Stimulated activated naive B cell treated with anti-CD40 and anti-IgM and Interleukin-4, amounts not matched to agents 10 μg/mL and 1 μg/mL and 100 μg/mL, for 72 hours (primary cell): ENCODE measurements around the gene CKMT2.
"Not testable (repeated sequence)": the region's sequence is repeated elsewhere in the genome, so short reads cannot be mapped to it uniquely, and the experiment has no call there.

Experiments used
- ATAC-seq, 2 donors: fragments of 150-1000 bp; cut with Tn5 transposase; replicated peaks; 2 replicates each; pipeline ENCODE4 v1.10.0; 2021; ENCODE audit warnings: moderate library complexity in 1 of 2
- DNase-seq: peaks from one replicate; pipeline ENCODE4 v3.0.0; 2021
- H3K27ac Mint-ChIP-seq: one replicate; pipeline ENCODE4 v1.8.0; 2022; ENCODE audit warnings: mild to moderate bottlenecking, mixed read lengths
- H3K27me3 Mint-ChIP-seq, 2 donors: one replicate each; pipeline ENCODE4 v1.8.0; 2022; ENCODE audit warnings: mixed read lengths in 2 of 2
- H3K36me3 Mint-ChIP-seq, 2 donors: one replicate each; pipeline ENCODE4 v1.8.0; 2022; ENCODE audit warnings: mixed read lengths in 2 of 2, mild to moderate bottlenecking in 1 of 2
- H3K4me1 Mint-ChIP-seq, 2 donors: one replicate each; pipeline ENCODE4 v1.8.0; 2022; ENCODE audit warnings: mixed read lengths in 2 of 2, mild to moderate bottlenecking in 1 of 2
- H3K4me3 Mint-ChIP-seq, 2 donors: one replicate each; pipeline ENCODE4 v1.8.0; 2022; ENCODE audit warnings: mild to moderate bottlenecking in 2 of 2, mixed read lengths in 2 of 2, moderate library complexity in 1 of 2
- H3K9me3 Mint-ChIP-seq, 2 donors: one replicate each; pipeline ENCODE4 v1.8.0; 2022; ENCODE audit warnings: mixed read lengths in 2 of 2, mild to moderate bottlenecking in 1 of 2

Gene CKMT2

DNA sequence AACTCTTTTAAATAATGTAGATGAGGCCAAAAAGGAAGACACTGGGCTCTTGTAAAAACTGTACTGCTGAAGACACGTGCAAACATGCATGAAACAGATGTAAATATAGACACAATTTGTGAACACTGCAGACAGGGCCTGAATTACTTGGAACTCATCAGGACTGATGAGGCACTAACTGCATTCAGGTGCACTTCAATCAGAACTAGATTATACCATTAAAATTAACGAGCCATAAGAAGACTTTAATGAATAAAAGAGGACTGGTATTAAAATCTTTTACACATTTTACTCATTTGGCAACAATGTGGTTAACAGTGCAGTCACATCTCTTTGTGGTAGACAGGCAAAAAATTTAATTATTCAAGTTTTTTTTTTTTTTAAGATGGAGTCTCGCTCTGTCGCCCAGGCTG, 54.9 kb downstream of the CKMT2 start:
- DNase-seq = no peak
- H3K4me1 Mint-ChIP-seq = peaks cover 12 to 27% of the 10 kb centered on the region in 2 donors
- peak; percentile 52 to 64 for ATAC-seq
- H3K27ac Mint-ChIP-seq = no peak overlapping the region
- H3K27me3 Mint-ChIP-seq = no peaks in the 10 kb centered on the region
- H3K36me3 Mint-ChIP-seq = peaks cover 30 to 51% of the 10 kb centered on the region in 2 donors
- H3K4me3 Mint-ChIP-seq = no peak overlapping the region
- peaks cover 18 to 22% of the 10 kb centered on the region in 2 donors for H3K9me3 Mint-ChIP-seq

DNA sequence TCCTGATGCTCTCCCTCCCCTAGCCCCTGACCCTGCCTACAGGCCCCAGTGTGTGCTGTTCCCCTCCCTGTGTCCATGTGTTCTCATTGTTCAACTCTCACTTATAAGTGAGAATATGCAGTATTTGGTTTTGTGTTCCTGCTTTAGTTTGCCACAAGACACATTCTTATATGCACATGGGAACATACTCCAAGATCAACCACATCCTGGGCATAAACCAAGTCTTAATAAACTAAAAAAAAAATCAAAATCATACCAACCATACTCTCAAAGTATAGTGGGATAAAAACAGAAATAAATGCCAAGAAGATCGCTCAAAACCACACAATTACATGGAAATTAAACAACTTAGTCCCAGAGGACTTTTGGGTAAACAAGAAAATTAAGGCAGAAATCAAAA, 57.0 kb downstream of the CKMT2 start:
- Mint-ChIP-seq H3K27ac (no peak overlapping the region), H3K4me1 (peaks cover 12 to 33% of the 10 kb centered on the region in 2 donors), H3K9me3 (peaks cover 24 to 25% of the 10 kb centered on the region in 2 donors), H3K27me3 (no peaks in the 10 kb centered on the region), H3K36me3 (peaks cover 42 to 64% of the 10 kb centered on the region in 2 donors), H3K4me3 (no peak overlapping the region)
- ATAC-seq (no peak), DNase-seq (no peak)

DNA sequence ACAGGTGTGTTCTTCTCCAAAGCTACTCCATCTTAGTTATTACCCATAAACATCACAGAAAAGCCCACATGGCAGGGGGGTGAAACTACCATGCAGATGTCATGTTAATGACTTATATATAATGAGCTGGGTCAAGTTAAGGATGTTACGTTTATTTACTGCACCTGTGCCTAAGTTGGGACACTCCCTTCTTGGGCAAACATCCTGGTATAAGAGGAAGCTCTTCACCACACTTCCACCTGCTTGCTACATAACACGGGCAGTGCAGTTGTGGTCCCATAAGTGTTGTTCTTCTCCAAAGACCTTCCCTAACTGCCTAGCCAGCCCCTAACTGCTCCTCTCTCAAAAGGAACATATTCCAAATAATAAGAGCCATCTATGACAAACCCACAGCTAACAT, 59.0 kb downstream of the CKMT2 start:
- DNase-seq (no peak), ATAC-seq (peak; percentile 34 to 51)
- no peaks in the 10 kb centered on the region for H3K27me3 Mint-ChIP-seq
- peaks cover 40 to 58% of the 10 kb centered on the region in 2 donors for H3K36me3 Mint-ChIP-seq
- peaks cover 12 to 27% of the 10 kb centered on the region in 2 donors for H3K4me1 Mint-ChIP-seq
- H3K4me3 Mint-ChIP-seq = no peak overlapping the region
- peak overlapping the region; percentile 66 for H3K27ac Mint-ChIP-seq
- peaks cover 24 to 25% of the 10 kb centered on the region in 2 donors for H3K9me3 Mint-ChIP-seq

DNA sequence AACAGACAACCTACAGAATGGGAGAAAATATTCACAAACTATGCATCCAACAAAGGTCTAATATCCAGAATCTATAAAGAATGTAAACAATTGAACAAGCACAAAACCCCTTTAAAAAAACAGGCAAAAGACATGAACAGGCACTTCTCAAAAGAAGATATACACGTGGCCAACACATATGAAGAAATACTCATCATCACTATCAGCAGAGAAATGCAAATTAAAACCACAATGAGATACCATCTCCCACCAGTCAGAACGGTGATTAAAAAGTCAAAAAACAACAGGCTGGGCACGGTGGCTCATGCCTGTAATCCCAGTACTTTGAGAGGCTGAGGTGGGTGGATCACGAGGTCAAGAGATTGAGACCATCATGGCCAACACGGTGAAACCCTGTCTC, 60.9 kb downstream of the CKMT2 start:
- H3K4me1 Mint-ChIP-seq = peaks cover 14 to 27% of the 10 kb centered on the region in 2 donors

DNA sequence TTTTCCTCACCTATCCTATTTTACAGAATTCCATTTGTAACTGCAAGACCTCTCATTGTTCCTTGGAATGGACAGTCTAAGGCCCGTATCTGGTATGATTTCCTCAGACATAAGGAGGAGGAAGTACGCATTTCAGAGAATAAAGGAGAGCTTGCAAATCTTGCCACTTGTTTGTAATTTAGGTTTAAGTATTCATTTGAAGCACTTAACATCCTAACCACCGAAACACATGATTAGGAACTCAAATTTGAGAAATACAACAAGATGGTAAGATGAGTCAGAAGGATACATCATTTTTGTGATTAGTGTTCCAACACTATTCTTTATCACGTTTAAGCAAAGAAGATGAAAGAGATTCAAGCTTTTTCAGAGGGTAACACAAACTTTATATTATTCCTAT, 64.4 kb downstream of the CKMT2 start:
- H3K9me3 Mint-ChIP-seq = peaks cover 5 to 9% of the 10 kb centered on the region in 2 donors
- ATAC-seq (no peak), DNase-seq (no peak)
- peaks cover 17 to 32% of the 10 kb centered on the region in 2 donors for H3K36me3 Mint-ChIP-seq
- peaks cover 13 to 22% of the 10 kb centered on the region in 2 donors for H3K4me1 Mint-ChIP-seq
- no peaks in the 10 kb centered on the region for H3K27me3 Mint-ChIP-seq
- H3K4me3 Mint-ChIP-seq = no peak overlapping the region
- H3K27ac Mint-ChIP-seq = no peak overlapping the region

More for the DNA sequence above, 60.9 kb downstream of the CKMT2 start:
- not testable (repeated sequence) for H3K4me3 Mint-ChIP-seq, DNase-seq, ATAC-seq, H3K27ac Mint-ChIP-seq, H3K27me3 Mint-ChIP-seq
- peaks cover 40 to 65% of the 10 kb centered on the region in 2 donors for H3K36me3 Mint-ChIP-seq
- peaks cover 24 to 25% of the 10 kb centered on the region in 2 donors for H3K9me3 Mint-ChIP-seq

DNA sequence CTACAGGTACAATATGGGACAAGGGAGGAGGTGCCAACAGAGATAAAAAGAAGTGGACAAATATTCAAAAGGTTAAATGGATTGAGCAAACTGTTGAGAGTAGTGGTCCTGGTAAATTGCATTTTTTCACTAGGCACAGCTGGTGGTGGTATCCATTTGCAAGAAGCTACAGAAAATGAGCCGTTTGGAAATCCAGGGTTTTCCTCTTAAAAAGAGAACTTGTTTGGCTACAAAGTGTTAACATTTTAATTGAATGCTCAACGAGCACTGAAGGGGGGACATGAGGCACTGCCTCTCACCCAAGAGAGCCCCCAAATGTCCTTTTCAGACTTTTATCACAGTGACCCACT, 67.8 kb downstream of the CKMT2 start:
- H3K36me3 Mint-ChIP-seq = peaks cover 10 to 15% of the 10 kb centered on the region in 2 donors
- peak overlapping the region; percentile 96 for H3K27ac Mint-ChIP-seq
- H3K4me1 Mint-ChIP-seq = peaks cover 19 to 38% of the 10 kb centered on the region in 2 donors
- no peaks in the 10 kb centered on the region for H3K27me3 Mint-ChIP-seq
- no peak for DNase-seq
- no peak for ATAC-seq
- H3K4me3 Mint-ChIP-seq = peak overlapping the region; percentile 93
- no peaks in the 10 kb centered on the region for H3K9me3 Mint-ChIP-seq

DNA sequence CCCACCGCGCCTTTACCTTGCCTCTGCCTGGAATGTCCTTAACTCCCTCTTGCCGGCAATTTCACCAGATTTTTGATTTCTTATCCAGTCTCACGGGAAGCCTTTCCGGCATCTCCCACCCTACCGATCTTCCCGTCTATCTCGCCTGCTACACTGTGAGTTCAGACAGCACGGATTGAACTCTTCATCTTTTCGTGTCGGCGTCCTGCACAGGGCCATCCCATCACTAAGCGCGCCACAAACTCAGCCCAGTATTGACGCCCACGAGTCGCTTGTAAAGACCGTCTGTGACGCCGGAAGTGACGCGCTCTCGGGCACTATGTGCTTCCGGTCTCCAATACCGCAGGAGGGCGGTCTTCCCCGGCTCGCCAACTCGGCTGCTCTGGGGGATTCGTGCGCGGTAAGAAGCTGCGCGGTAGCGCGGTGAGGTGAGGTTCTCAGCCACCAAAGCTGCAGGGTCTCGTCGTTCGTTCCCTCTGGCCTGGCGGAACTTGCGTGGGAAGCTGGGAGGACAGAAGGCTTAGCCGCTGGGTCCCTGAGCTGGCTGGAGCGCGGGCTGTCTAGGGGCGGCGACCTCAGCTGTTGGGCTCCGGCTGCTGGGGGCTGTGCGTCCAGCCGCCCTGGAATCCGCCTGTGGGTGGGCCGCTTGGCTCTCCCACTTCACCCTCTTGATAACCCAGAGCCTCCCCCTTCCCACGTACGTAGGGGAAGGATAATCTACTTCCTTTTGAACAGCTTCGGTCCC, 68.3 kb downstream of the CKMT2 start, which contains the start of gene ZCCHC9:
Gene ZCCHC9, plus strand, starts transcription at position 317 of the 745 bp plus-strand sequence. CDS start 3,171 bp downstream, outside the sequence.
- no peaks in the 10 kb centered on the region for H3K9me3 Mint-ChIP-seq
- H3K4me3 Mint-ChIP-seq = peak within 1 kb of the TSS; percentile 93
- DNase-seq (peak; percentile 89), ATAC-seq (peak; percentile 97 to 98)
- peak within 1 kb of the TSS; percentile 96 for H3K27ac Mint-ChIP-seq
- H3K36me3 Mint-ChIP-seq = peaks cover 10 to 15% of the 10 kb centered on the region in 2 donors
- no peaks in the 10 kb centered on the region for H3K27me3 Mint-ChIP-seq
- peaks cover 19 to 38% of the 10 kb centered on the region in 2 donors for H3K4me1 Mint-ChIP-seq

DNA sequence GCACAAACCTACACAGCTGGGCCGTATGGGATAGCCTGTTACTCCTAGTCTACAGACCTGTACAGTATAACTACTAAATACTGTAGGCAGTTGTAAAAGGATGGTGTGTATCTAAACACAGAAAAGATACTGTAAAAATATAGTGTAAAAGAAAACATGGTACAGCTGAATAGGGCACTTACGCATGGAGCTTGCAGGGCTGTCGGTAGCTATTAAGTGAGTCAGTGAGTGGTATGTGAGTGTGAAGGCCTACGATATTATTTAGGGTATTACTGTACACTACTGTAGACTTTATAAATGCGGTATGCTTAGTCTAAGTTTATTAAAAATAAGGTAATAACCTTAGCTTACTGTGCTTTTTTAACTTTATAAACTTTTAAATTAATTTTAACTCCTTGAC, 69.5 kb downstream of the CKMT2 start:
- no peak for ATAC-seq
- H3K4me1 Mint-ChIP-seq = peaks cover 19 to 38% of the 10 kb centered on the region in 2 donors
- peak overlapping the region; percentile 96 for H3K27ac Mint-ChIP-seq
- no peaks in the 10 kb centered on the region for H3K9me3 Mint-ChIP-seq
- peak overlapping the region; percentile 93 for H3K4me3 Mint-ChIP-seq
- peaks cover 10 to 11% of the 10 kb centered on the region in 2 donors for H3K36me3 Mint-ChIP-seq
- DNase-seq = no peak
- no peaks in the 10 kb centered on the region for H3K27me3 Mint-ChIP-seq

DNA sequence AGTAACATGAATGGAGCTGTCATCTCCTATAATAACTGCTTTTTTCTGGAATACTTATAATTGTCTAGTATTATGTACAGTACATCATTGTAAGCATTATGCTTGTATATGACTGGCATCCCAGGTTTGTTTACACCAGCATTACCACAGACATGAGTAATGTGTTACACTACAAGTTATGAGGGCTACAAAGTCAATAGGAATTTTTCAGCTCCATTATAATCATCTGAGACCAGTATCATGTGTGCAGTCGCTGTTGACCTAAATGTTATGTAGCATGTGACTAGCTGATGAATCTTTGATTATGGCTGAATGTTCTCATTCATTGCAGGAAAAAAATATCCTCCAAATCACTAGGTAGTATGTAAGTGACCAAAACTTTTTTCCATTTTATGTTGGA, 70.4 kb downstream of the CKMT2 start:
- Mint-ChIP-seq H3K27ac (no peak overlapping the region), H3K4me1 (peaks cover 18 to 38% of the 10 kb centered on the region in 2 donors), H3K27me3 (no peaks in the 10 kb centered on the region), H3K36me3 (peaks cover 8 to 10% of the 10 kb centered on the region in 2 donors), H3K4me3 (no peak overlapping the region), H3K9me3 (no peaks in the 10 kb centered on the region)
- DNase-seq (no peak), ATAC-seq (no peak)

DNA sequence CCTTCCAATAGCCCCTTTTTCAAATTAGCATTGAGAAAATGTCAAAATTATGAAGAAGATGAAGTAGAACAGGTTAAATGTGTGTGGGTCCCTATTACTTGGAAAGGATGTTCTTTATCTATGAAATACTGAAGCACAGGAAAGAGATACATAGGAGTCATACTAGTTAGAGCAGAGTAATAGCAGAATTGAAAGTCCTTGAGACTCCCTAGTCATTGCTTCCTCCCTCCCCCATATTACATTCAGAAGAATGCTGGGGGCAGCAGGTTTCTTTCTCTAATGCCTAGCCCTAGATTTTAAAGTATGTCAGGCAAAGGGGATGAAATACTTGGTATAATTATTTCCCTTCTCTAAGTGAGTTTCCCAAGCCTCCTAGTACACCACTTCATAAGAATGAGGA, 72.7 kb downstream of the CKMT2 start:
- Mint-ChIP-seq H3K9me3 (no peaks in the 10 kb centered on the region), H3K4me1 (peaks cover 6 to 21% of the 10 kb centered on the region in 2 donors), H3K27ac (no peak overlapping the region), H3K27me3 (no peaks in the 10 kb centered on the region), H3K36me3 (peaks cover 8 to 16% of the 10 kb centered on the region in 2 donors), H3K4me3 (no peak overlapping the region)
- DNase-seq (no peak), ATAC-seq (no peak)

DNA sequence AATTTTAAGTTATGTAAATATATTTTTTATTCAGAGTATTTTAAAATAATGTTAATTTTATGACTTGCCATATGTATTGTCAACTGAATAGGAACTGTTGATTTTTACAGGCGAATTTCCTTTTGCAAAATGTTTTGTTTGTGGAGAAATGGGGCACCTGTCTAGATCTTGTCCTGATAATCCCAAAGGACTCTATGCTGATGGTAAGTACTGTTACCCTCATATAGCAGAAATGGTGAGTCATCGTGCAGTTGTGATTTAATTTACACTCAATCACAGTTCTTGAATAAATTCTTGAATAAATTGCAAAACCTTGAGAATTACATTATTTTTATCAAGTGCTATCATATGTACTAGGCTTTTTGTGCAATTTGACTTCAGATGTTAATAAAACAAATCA, 75.7 kb downstream of the CKMT2 start:
- DNase-seq = no peak
- H3K36me3 Mint-ChIP-seq = peaks cover 14 to 24% of the 10 kb centered on the region in 2 donors
- no peak for ATAC-seq

DNA sequence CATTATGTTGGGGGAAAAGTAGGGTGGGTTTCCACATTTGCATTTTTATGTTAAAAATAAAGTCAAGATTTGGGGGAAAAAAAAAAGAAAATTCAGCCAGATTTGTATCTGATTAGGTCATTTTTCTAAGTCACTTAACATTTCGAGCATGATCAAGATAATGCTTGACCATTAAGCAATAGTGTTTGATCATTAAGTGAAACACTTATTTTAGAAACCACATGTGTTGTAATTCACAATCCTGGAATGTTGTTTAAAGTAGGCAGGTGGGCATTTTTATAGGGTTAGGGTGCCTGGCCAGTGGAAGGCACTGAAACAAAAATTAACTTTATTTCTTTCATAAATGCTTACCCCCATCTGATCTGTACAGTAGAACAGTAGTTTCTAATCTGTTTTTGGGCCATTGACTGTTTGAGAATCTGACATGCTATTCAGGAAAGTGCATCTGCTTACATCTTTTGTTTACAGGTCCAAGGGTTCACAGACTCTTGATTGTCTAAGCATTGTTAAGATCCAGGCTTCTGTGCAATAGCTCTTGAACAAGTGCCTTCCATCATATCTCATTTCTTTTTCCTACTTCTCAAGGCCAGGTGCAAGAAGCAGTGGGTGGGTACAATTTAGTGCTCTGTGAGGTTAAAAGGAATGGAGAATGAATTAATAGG, 77.4 kb downstream of the CKMT2 start:
- no peaks in the 10 kb centered on the region for H3K9me3 Mint-ChIP-seq
- no peaks in the 10 kb centered on the region for H3K27me3 Mint-ChIP-seq
- H3K27ac Mint-ChIP-seq = no peak overlapping the region
- ATAC-seq (no peak), DNase-seq (no peak)
- H3K4me3 Mint-ChIP-seq = no peak overlapping the region
- peaks cover 0 to 3% of the 10 kb centered on the region in 2 donors for H3K4me1 Mint-ChIP-seq
- peaks cover 18 to 22% of the 10 kb centered on the region in 2 donors for H3K36me3 Mint-ChIP-seq

More for the DNA sequence above, 75.7 kb downstream of the CKMT2 start:
- Mint-ChIP-seq H3K27ac (no peak overlapping the region), H3K27me3 (no peaks in the 10 kb centered on the region), H3K4me3 (no peak overlapping the region), H3K4me1 (peaks cover 4 to 12% of the 10 kb centered on the region in 2 donors), H3K9me3 (no peaks in the 10 kb centered on the region)

DNA sequence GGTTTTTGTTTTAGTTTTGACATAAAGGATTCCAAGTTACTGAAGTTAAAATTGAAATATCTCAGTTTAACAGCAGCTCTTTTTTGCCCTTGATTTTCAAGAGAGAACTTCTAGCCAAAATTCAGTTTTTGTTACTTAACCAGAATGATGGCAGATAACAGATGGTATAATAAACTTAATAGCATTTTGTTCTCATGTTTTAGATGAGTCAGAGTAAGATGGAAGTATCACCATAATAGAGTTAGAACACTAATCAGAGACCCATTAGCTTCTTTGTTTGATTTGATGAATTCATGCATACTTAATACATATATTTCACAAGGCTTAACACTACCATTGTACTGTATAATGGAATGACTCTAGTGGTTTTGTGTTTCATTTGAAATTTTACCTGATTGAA, 80.2 kb downstream of the CKMT2 start:
- H3K4me3 Mint-ChIP-seq = no peak overlapping the region
- H3K9me3 Mint-ChIP-seq = no peaks in the 10 kb centered on the region
- ATAC-seq = no peak
- no peak for DNase-seq
- H3K36me3 Mint-ChIP-seq = peaks cover 18 to 20% of the 10 kb centered on the region in 2 donors
- peaks cover 0 to 2% of the 10 kb centered on the region in 2 donors for H3K4me1 Mint-ChIP-seq
- no peaks in the 10 kb centered on the region for H3K27me3 Mint-ChIP-seq
- H3K27ac Mint-ChIP-seq = no peak overlapping the region

DNA sequence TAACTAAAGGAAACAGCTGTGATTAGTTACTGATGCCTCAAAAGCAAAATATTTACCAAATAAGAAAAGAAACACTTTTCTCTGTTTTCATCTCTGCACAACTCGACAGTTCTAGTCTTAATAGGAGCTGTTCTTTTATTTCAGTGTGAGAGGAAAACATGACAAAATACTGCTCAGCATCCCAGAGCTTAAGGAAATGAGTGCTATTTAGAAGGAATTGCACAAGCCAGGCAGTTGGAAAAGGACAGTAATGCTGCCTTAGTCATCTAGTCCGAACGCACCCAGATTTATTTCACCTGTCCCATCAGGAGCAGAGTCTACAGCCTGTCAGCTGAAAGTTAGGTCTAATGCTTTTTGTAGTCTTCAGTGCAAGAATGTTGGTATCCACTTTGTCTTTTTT, 80.6 kb downstream of the CKMT2 start:
- Mint-ChIP-seq H3K27ac (no peak overlapping the region), H3K9me3 (no peaks in the 10 kb centered on the region), H3K36me3 (peaks cover 18 to 20% of the 10 kb centered on the region in 2 donors), H3K4me1 (peaks cover 0 to 2% of the 10 kb centered on the region in 2 donors), H3K4me3 (no peak overlapping the region), H3K27me3 (no peaks in the 10 kb centered on the region)
- ATAC-seq (no peak), DNase-seq (no peak)

DNA sequence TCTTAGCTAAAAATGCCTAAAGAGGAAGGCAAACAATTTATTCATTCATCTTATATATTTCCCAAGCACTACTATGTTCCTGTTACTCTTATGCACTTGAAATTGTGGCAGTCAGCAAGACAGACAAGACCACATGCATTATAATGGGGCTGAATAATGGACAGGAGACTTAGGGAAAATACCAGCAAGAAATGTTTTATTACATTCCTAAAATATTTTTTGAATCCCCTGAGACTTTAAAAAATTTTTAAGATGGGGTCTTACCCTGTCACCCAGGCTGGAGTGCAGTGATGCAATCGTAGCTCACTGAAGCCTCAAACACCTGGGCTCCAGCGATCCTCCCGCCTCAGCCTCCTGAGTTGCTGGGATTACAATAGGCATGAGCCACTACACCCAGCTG, 81.5 kb downstream of the CKMT2 start:
- no peak overlapping the region for H3K4me3 Mint-ChIP-seq
- H3K4me1 Mint-ChIP-seq = peaks cover 0 to 2% of the 10 kb centered on the region in 2 donors
- no peak overlapping the region for H3K27ac Mint-ChIP-seq
- no peak for DNase-seq
- H3K27me3 Mint-ChIP-seq = no peaks in the 10 kb centered on the region
- H3K9me3 Mint-ChIP-seq = no peaks in the 10 kb centered on the region
- H3K36me3 Mint-ChIP-seq = peaks cover 16 to 18% of the 10 kb centered on the region in 2 donors
- ATAC-seq = no peak
